ENCODE results near the gene FES.

DNA sequence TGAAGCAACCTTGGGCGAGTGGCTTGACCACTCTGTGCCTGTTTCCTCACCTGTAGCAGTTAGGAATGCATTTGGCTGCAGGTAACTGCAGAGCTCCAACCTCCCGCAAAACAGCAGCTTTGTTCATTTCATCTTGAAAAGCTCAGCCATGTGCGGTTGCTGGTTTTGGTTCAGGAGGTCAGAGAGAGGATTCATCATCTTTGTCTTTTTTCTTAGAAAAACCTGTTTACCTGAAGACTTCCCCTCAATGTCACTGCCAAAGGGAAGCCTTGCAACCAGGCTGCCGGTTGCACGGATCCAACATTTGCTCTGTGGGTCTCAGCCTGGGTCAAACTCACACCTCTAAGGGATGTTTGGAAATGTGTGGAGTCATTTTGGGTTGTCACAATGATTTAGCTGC is 32.4 kb upstream of the FES start:
- TF ChIP-seq, protein P1, sequence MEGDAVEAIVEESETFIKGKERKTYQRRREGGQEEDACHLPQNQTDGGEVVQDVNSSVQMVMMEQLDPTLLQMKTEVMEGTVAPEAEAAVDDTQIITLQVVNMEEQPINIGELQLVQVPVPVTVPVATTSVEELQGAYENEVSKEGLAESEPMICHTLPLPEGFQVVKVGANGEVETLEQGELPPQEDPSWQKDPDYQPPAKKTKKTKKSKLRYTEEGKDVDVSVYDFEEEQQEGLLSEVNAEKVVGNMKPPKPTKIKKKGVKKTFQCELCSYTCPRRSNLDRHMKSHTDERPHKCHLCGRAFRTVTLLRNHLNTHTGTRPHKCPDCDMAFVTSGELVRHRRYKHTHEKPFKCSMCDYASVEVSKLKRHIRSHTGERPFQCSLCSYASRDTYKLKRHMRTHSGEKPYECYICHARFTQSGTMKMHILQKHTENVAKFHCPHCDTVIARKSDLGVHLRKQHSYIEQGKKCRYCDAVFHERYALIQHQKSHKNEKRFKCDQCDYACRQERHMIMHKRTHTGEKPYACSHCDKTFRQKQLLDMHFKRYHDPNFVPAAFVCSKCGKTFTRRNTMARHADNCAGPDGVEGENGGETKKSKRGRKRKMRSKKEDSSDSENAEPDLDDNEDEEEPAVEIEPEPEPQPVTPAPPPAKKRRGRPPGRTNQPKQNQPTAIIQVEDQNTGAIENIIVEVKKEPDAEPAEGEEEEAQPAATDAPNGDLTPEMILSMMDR (IDR thresholded peaks at IDR 0.05): no peak
- no peak for TF ChIP-seq POLR2A (IDR thresholded peaks at IDR 0.05)
